Hair follicular keratinocyte (primary cell): ENCODE measurements around the gene TXN2. TPM values are rescaled to one million over a fixed set of nuclear protein-coding genes. Genes with fewer than 3 reads are reported as not detected.

Source experiments
- total RNA-seq: library from RNA; depleted of rRNA; stranded (reverse); fragments of >200 nt; gene quantifications from 2 replicates; pipeline ENCODE4 v1.2.3, GENCODE V29; 2015

TXN2 gene
- total RNA-seq = 57.0 and 82.1 TPM in 2 replicates

GRCh38 chr22:36481393-36482168 is at the start of gene TXN2:
TSS of gene TXN2 (minus strand) at chr22:36481640. CDS start at chr22:36480837, 803 bp downstream.

GRCh38 chr22:36528795-36529751 is 47.6 kb upstream of the TXN2 start, which contains the start of gene EIF3D:
TSS of gene EIF3D (minus strand) at chr22:36529166. CDS start at chr22:36526121, 3,045 bp downstream.

GRCh38 chr22:36506637-36507517 is 25.4 kb upstream of the TXN2 start, which contains the start of gene FOXRED2:
TSS of gene FOXRED2 (minus strand) at chr22:36507040. CDS start at chr22:36506422, 618 bp downstream.

Other genes with a start within 250 kb of the TXN2 start
- gene APOL2, start 242.1 kb downstream of the TXN2 start, total RNA-seq = 8.6 and 10.6 TPM in 2 replicates
- gene APOL1, start 228.5 kb downstream of the TXN2 start, total RNA-seq = not detected in 2 replicates
- 693 and 734 TPM in 2 replicates for gene MYH9, start 93.7 kb downstream of the TXN2 start, total RNA-seq
- 1.2 and 6.5 TPM in 2 replicates for gene FOXRED2, start 25.4 kb upstream of the TXN2 start, total RNA-seq
- gene EIF3D, start 47.5 kb upstream of the TXN2 start, total RNA-seq = 437 and 456 TPM in 2 replicates
- gene CACNG2, start 222.1 kb upstream of the TXN2 start, total RNA-seq = not detected in 2 replicates